GM19467 (cell line): ENCODE measurements around the gene MAGEA6.
"Not testable (repeated sequence)": the region's sequence is repeated elsewhere in the genome, so short reads cannot be mapped to it uniquely, and the experiment has no call there.

ENCODE experiments used
- ATAC-seq: cut with Tn5 transposase; IDR thresholded peaks from one replicate; pipeline ENCODE4 v1.9.1; 2021; ENCODE audit warnings: mild to moderate bottlenecking, moderate library complexity; ENCODE audit not compliant: unreplicated experiment

MAGEA6 gene

GRCh38 chrX:152734143-152734858 is 35.2 kb downstream of the MAGEA6 start:
- ATAC-seq = not testable (repeated sequence)

GRCh38 chrX:152733261-152733975 is 36.1 kb downstream of the MAGEA6 start, which contains the start of the genes CSAG1 and MAGEA12:
Gene CSAG1 (minus strand): TSS chrX:152733721. CDS start chrX:152732460, 1,261 bp downstream.
Gene MAGEA12 (plus strand): TSS chrX:152733757. CDS start chrX:152736162, 2,405 bp downstream.
- no peak for ATAC-seq

- no peak for ATAC-seq
These were observed 44.1 kb downstream of the MAGEA6 start for GRCh38 chrX:152725409-152725808.
